ENCODE data around the gene UBE2E2.

The UBE2E2 gene

DNA sequence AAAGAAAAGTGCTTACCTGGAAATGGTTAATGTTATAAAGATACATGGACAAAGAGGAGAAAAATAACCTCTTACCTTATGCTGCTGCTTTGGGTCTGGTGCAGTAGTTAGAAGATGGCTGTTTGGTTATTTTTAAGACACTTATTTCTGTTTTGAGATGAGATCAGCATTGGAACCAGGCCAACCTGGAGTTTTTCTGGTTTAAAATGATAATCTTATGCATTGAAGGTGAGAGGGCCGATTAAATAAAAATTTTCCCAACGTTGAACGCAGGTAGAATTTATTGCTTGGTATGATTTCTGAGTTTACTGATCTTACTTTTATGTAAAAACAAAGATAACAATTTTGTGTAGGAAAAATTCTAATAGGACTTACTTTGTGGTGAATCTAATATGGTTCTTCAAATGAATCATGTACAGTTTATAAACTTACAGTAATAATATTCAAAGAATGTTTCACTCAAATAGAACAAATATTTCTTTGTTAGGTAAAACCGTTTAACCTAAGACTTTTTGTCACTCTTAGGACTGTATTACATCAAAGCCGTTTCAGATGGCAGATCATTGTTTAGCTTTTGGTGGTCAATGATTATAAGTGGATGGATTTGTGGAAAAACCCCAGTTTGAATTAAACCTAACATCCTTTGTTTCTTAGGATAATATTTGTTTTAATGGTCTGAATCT lies 14.9 kb downstream of the UBE2E2 start:
- TF ChIP-seq, protein P1, sequence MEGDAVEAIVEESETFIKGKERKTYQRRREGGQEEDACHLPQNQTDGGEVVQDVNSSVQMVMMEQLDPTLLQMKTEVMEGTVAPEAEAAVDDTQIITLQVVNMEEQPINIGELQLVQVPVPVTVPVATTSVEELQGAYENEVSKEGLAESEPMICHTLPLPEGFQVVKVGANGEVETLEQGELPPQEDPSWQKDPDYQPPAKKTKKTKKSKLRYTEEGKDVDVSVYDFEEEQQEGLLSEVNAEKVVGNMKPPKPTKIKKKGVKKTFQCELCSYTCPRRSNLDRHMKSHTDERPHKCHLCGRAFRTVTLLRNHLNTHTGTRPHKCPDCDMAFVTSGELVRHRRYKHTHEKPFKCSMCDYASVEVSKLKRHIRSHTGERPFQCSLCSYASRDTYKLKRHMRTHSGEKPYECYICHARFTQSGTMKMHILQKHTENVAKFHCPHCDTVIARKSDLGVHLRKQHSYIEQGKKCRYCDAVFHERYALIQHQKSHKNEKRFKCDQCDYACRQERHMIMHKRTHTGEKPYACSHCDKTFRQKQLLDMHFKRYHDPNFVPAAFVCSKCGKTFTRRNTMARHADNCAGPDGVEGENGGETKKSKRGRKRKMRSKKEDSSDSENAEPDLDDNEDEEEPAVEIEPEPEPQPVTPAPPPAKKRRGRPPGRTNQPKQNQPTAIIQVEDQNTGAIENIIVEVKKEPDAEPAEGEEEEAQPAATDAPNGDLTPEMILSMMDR (IDR thresholded peaks at IDR 0.05; ENCODE audit: low read depth, low read length, missing control alignments), result no peak
- H3K4me3 ChIP-seq (replicated peaks; ENCODE audit: low read depth, low read length), result no peak overlapping the region
- DNase-seq (ENCODE audit: extremely low read depth, low read depth), result no peak

DNA sequence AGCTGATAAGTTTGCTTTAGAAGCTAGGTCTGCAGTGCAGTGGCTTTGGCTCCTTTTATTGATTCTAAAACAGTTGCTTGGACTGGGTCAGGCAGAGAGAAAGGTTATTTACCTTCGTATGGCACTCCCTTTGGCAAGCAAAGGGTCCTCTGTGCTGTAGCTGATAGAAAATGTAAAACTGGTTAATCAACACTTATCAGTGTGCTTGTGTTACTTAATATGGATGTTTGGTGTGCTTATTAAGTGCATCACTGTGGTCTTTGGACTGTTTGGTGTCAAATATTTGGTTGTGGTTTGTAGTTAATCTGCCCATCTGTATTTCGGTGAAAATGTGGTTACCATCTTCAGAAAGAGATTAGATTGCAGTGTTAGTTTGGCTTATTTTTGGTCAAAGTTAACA lies 16.0 kb downstream of the UBE2E2 start:
- no peak overlapping the region for H3K4me3 ChIP-seq (replicated peaks; ENCODE audit: low read depth, low read length)
- no peak for DNase-seq (ENCODE audit: extremely low read depth, low read depth)
- TF ChIP-seq, protein P1 (IDR thresholded peaks at IDR 0.05; ENCODE audit: low read depth, low read length, missing control alignments), result no peak

DNA sequence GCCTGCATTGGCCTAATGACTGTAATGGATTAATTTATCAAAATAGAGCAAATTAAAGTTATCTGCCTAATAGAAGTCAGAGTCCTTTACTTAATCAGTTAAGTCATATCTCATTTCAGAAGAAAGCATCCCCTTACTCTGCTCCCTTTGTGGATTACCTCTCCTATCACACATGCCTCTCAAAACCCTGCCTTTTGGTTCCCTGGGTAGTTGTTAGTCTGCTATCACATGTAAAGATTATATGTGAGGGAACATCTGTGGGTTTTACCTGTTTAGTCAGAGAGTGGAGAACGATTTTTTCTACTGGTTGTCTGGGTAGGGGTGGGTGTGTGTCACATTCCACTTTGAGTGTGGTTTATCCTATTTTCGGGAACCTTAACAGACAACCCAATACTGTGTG lies 16.4 kb downstream of the UBE2E2 start:
- no peak overlapping the region for H3K4me3 ChIP-seq (replicated peaks; ENCODE audit: low read depth, low read length)
- TF ChIP-seq, protein P1 (IDR thresholded peaks at IDR 0.05; ENCODE audit: low read depth, low read length, missing control alignments), result no peak
- DNase-seq (ENCODE audit: extremely low read depth, low read depth), result no peak

DNA sequence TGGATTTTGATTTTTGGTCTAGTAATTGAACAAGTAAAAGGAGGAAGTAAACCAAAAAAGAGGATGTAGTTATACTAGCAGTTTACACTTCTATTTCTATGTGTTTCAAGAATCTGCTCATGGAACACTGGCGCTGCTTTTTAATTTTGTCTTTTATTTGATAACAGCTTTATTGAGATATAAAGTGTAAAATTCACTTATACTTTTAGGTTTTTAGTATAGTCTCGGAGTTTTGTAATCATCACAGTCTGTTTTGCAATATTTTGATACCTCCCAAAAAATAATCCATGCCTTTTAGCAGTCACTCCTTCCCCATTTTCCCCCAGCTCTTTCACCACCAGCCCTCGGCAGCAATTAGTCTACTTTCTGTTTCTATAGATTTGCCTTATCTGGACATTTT lies 18.0 kb downstream of the UBE2E2 start:
- H3K4me3 ChIP-seq (replicated peaks; ENCODE audit: low read depth, low read length), result no peak overlapping the region
- TF ChIP-seq, protein P1 (IDR thresholded peaks at IDR 0.05; ENCODE audit: low read depth, low read length, missing control alignments), result no peak
- no peak for DNase-seq (ENCODE audit: extremely low read depth, low read depth)

DNA sequence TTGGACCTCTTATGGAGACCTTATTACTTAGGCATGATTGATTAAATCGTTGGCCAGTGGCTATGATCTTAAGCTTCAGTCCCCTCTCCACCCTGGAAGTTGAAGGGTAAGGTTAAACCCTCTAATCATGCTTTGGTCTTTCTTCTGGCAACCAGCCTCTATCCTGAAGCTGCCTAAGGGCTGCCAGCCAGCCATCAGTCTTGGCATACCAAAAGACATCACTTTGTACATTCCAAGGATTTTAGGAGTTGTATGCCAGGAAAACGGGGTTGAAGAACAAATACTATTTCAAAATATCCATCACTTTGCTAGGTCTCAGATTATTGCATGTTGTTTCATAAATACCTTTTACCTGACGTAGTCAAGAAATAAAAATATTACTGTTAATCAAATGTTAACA lies 28.9 kb downstream of the UBE2E2 start:
- no peak overlapping the region for H3K4me3 ChIP-seq (replicated peaks; ENCODE audit: low read depth, low read length)
- TF ChIP-seq, protein P1 (IDR thresholded peaks at IDR 0.05; ENCODE audit: low read depth, low read length, missing control alignments), result no peak
- DNase-seq (ENCODE audit: extremely low read depth, low read depth), result no peak

DNA sequence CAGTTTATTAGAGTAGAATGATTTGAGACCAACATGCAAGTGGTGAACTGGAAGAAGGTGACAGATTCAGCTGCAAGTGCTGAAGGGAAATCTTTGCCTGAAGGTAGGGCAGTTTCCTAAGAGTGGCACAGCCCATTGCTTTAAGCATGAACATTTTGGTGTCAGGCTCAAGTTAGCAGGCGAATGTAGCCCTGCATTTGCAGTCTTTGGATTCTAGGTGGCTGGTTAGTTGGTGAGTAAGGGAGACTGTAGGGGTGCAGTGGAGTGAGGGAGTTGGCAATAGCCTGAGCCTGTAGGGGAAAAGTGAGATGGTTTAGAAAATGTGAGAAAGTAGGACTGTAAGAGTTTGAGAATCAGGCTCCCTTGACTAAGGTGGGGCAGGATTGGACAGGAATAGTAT lies 29.7 kb downstream of the UBE2E2 start:
- TF ChIP-seq, protein P1 (IDR thresholded peaks at IDR 0.05; ENCODE audit: low read depth, low read length, missing control alignments), result no peak

DNA sequence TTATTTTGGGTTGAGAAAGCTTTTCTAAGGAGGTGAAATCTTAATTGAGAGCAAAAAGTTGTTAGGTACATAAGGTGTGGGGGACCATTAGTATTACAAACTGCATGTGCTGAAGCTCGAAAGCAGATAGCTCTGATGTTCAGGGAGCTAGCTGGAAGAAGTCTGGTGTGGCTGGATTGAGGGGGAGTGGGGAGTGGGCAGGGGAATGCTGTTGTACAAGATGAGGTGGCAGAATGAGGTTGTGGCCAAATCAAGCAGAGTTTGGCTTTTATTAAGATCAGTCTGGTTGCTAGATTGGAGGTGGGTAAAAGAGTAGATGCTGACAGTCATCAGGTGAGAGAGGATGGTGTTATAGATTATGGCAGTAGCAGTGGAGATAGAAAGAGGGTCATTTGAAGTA lies 32.1 kb downstream of the UBE2E2 start:
- no peak for DNase-seq (ENCODE audit: extremely low read depth, low read depth)
- TF ChIP-seq, protein P1 (IDR thresholded peaks at IDR 0.05; ENCODE audit: low read depth, low read length, missing control alignments), result no peak
- H3K4me3 ChIP-seq (replicated peaks; ENCODE audit: low read depth, low read length), result no peak overlapping the region

More for the DNA sequence above, 29.7 kb downstream of the UBE2E2 start:
- H3K4me3 ChIP-seq (replicated peaks; ENCODE audit: low read depth, low read length), result no peak overlapping the region
- DNase-seq (ENCODE audit: extremely low read depth, low read depth), result no peak

All from HFF-Myc (cell line).